Fibroblast of the aortic adventitia (primary cell): ENCODE results near the gene HOOK2. TPM values are rescaled to one million over a fixed set of nuclear protein-coding genes. Genes with fewer than 3 reads are reported as not detected.
"Not testable (repeated sequence)": the region's sequence is repeated elsewhere in the genome, so short reads cannot be mapped to it uniquely, and the experiment has no call there.

ENCODE experiments used
- DNase-seq: peaks from one replicate; pipeline ENCODE4 v3.0.0-alpha.2; 2010; ENCODE audit warnings: low read depth
- H3K4me3 ChIP-seq: 2 replicates; pipeline ENCODE4 v1.5.1; 2011; ENCODE audit warnings: low read depth, mild to moderate bottlenecking, control low read depth, low read length, moderate library complexity
- CTCF ChIP-seq: IDR thresholded peaks from 2 replicates; pipeline ENCODE4 v1.5.1; 2011; ENCODE audit warnings: mild to moderate bottlenecking, low read length, control low read depth, inconsistent platforms; ENCODE audit not compliant: insufficient read depth
- total RNA-seq: library from RNA; depleted of rRNA; stranded (reverse); fragments of >200 nt; gene quantifications from 2 replicates; pipeline ENCODE4 v1.2.3, GENCODE V29; 2012; ENCODE audit warnings: low replicate concordance

The HOOK2 gene
- total RNA-seq, 1 donor = 15.5 TPM

- peak; percentile 18 for TF ChIP-seq CTCF
- no peak for DNase-seq
- peak overlapping the region; percentile 94 for H3K4me3 ChIP-seq
These were observed 27.1 kb upstream of the HOOK2 start for GRCh38 chr19:12802267-12803106.

- TF ChIP-seq CTCF = no peak
- H3K4me3 ChIP-seq = peak within 1 kb of the TSS; percentile 94
- DNase-seq = peak; percentile 65
These were observed 26.3 kb upstream of the HOOK2 start, which contains the start of the genes PRDX2 and THSD8 for GRCh38 chr19:12801466-12802266. Gene PRDX2 (minus strand): TSS chr19:12801800. CDS start chr19:12801261, 539 bp downstream. Gene THSD8 (plus strand): TSS chr19:12802069. CDS start chr19:12802072, 3 bp downstream.

GRCh38 chr19:12800923-12801465 is 25.6 kb upstream of the HOOK2 start:
- TF ChIP-seq CTCF = no peak
- H3K4me3 ChIP-seq = peak overlapping the region; percentile 94
- no peak for DNase-seq

GRCh38 chr19:12800466-12800770 is 25.1 kb upstream of the HOOK2 start:
- DNase-seq = no peak
- H3K4me3 ChIP-seq = peak overlapping the region; percentile 94
- TF ChIP-seq CTCF = no peak

- H3K4me3 ChIP-seq = no peak overlapping the region
- TF ChIP-seq CTCF = no peak
- DNase-seq = no peak
These were observed 24.6 kb upstream of the HOOK2 start for GRCh38 chr19:12799742-12800465.

GRCh38 chr19:12797607-12798006 is 22.3 kb upstream of the HOOK2 start:
- not testable (repeated sequence) for H3K4me3 ChIP-seq, DNase-seq
